ENCODE data around the gene RGS16.
"Not testable (repeated sequence)": the region's sequence is repeated elsewhere in the genome, so short reads cannot be mapped to it uniquely, and the experiment has no call there.

Gene RGS16

GRCh38 chr1:182604175-182605164 lies at the start of gene RGS16:
Gene RGS16 (minus strand): TSS chr1:182604389. CDS start chr1:182604259, 130 bp downstream.
- no peak for FAIRE-seq

DNA sequence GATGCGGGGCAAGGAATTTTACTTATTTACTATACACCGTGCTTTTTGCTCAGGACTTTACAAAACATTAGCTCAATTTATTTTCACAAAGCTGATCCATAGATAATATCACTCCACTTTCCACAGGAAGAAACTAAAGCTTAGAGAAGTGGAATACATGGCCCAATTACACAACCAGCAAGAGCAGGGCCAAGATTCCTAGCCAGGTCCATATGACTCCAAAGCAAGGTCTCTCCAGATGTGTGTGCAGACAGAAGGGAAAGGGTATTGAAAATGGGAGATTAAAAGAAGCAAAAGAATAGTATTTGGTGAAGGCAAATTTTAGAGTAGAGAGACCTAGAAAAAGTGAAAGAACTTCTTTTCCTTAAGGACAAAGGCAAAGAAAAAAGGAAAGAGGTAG lies 49.8 kb upstream of the RGS16 start:
- FAIRE-seq: no peak

GRCh38 chr1:182652933-182653332 lies 48.7 kb upstream of the RGS16 start:
- no peak for FAIRE-seq

DNA sequence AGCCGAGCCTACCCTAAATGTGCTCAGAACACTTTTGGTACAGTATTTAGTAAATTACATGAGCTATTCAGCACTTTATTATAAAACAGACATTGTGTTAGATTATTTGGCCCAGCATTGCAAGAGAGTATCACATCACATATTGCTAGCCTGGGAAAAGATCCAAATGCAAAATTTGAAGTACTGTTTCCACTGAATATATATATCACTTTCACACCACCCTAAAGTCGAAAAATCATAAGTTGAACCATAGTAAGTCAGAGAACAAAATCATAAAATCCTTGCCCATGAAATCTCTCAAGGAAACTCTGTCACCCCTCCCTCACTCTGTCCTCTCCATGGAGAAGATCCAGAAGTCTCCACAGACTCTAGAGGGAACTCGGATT lies 47.1 kb upstream of the RGS16 start:
- no peak for FAIRE-seq

- no peak for FAIRE-seq
These were observed 46.6 kb upstream of the RGS16 start for GRCh38 chr1:182650678-182651338.

- FAIRE-seq: no peak
These were observed 44.9 kb upstream of the RGS16 start for GRCh38 chr1:182649041-182649440.

- no peak for FAIRE-seq
These were observed 42.5 kb upstream of the RGS16 start for GRCh38 chr1:182646739-182647138.

DNA sequence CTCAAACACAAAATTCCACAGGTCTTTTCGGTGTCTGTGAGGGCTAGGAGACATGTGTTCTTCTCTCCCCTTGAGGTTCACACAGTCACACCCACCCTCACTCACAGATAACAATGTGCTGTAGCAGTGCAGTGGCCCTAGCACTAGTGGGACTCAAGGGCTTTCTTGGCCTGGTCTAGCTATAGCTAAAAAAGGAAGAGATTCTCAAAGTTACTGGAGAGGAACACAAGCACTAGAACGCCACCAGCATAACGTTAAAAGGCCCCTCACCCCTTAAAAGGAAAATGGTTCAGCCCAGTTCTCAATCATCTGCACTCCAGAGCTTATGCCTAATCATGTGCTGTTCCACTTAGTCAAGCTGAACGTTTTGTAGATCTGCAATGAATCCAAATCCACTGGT lies 40.7 kb upstream of the RGS16 start:
- FAIRE-seq: no peak

- FAIRE-seq: no peak
These were observed 39.5 kb upstream of the RGS16 start for GRCh38 chr1:182643699-182644098.

GRCh38 chr1:182642461-182642860 lies 38.3 kb upstream of the RGS16 start:
- FAIRE-seq: no peak

- no peak for FAIRE-seq
These were observed 37.4 kb upstream of the RGS16 start for GRCh38 chr1:182641561-182641960.

GRCh38 chr1:182639330-182639729 lies 35.1 kb upstream of the RGS16 start:
- no peak for FAIRE-seq

GRCh38 chr1:182637769-182638168 lies 33.6 kb upstream of the RGS16 start:
- no peak for FAIRE-seq

GRCh38 chr1:182635871-182636270 lies 31.7 kb upstream of the RGS16 start:
- no peak for FAIRE-seq

- no peak for FAIRE-seq
These were observed 30.3 kb upstream of the RGS16 start for GRCh38 chr1:182634306-182635072.

DNA sequence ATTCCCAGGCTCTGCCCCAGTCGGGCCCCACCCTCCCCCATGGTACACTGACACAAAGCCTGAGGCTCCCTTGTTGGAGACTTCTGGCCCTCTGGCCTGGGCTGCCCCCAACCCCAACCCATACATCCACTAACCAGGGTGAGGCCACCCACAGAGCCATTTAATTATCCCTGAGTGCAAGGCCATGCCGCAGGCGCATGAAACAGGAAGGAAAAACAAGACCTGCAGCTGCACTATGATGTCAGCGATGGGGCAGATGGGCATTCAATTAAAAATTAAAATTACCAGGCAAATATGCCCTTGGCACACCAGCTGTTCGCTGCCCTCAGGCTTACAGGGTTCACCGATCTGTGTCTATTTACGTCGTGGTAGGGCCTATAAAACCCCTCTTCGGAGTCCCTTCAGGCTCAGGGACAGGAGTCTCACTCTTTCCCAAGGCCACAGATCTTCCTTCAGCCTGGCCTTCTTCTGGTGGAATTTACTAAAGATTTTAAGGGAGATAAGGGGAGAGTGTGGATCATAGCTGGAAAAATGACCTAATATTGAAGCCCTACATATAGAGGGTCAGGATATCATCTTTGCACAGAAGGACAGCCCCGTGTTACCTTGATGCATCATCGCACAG lies 29.6 kb upstream of the RGS16 start:
- FAIRE-seq: no peak

DNA sequence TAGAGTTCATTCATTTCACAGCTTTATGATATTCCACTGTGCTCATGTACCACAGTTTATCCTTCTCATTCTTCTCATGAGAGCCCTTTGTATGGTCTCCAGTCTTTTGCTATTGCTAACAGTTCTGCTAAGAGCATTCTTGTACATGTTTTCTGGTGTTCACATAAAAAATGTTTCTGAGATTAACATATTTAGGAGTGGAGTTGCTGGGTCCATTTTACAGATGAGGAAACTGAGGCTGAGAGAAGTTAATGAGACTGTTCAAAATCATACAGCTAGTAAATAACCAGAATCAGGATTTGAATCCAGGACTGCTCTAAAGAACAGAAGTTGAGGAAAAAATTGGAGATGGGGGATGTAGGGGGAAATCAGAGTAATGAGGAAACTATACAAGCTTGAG lies 28.8 kb upstream of the RGS16 start:
- no peak for FAIRE-seq

DNA sequence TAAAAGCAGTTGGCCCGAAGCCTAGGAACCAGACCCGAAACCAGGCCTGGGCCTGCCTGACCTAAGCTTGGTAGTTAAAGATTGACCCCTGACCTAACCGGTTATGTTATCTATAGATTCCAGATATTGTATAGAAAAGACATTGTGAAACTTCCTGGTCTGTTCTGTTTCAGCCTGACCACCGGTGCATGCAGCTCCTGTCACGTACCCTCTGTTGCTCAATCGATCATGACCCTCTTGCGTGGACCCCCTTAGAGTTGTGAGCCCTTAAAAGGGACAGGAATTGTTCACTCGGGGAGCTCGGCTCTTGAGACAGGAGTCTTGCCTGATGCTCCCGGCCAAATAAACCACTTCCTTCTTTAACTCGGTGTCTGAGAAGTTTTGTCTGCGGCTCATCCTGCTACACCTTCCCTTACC lies 28.3 kb upstream of the RGS16 start:
- FAIRE-seq: not testable (repeated sequence)

- no peak for FAIRE-seq
These were observed 27.8 kb upstream of the RGS16 start for GRCh38 chr1:182631954-182632353.

GRCh38 chr1:182631053-182631677 lies 27.0 kb upstream of the RGS16 start:
- no peak for FAIRE-seq

GRCh38 chr1:182630586-182630985 lies 26.4 kb upstream of the RGS16 start:
- no peak for FAIRE-seq

DNA sequence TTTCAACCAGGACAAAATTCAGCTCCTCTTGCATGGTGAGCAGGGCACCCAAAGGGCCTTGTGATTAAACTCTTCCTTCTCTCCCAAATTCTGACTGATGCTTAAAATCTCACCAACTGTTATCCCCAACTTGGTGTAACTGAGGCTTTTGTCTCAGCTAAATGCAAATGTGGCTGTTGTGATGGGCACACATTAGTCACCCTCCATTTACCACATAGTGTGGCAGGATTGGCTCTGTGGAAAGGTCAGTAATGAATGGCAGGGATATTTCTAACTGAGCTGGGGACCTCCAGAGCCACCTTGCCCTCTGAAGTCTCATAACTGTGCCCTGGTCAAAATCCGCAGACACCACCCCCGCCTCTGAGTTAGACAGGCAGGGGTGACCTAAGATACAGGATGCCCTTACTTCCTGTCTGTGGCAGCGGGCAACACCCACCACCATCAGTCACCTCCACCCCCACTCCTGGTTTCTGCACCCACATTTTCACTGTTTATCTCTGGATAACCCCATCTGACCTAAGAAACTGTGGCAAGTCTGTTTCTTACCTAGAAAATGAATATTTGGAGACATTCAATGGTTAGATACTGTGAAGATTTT lies 25.4 kb upstream of the RGS16 start:
- no peak for FAIRE-seq

All from TTC549 (cell line).